Right lung (tissue), 10 donors: ENCODE results near the gene PDC. TPM values are rescaled to one million over a fixed set of nuclear protein-coding genes. Genes with fewer than 3 reads are reported as not detected.

Source experiments
- DNase-seq, 2 donors: peaks; one replicate each; pipeline ENCODE4 v3.0.0-alpha.2; 2013
- long read RNA-seq, 8 donors: transcript quantifications; one replicate each; lab custom pipeline, GENCODE V29; 2026
- polyA plus RNA-seq, 5 donors: library from polyadenylated mRNA; unstranded; fragments of 120-200 nt; gene quantifications; one replicate each; pipeline versions ENCODE4 v1.2.1 to v1.2.3, GENCODE V29; 2013; ENCODE audit warnings: inconsistent platforms in 1 of 5, low replicate concordance in 1 of 5; ENCODE audit not compliant: insufficient read length in 5 of 5, insufficient read depth in 1 of 5

The PDC gene
- under 1 TPM; 0.31 to 0.45 (median 0.36) TPM for polyA plus RNA-seq
- long read RNA-seq, donor 1 = 0 reads
- long read RNA-seq, donor 2 = 0 reads
- long read RNA-seq, donor 3 = 0 reads
- long read RNA-seq, donor 4 = 0 reads
- long read RNA-seq, donor 5 = 0 reads
- long read RNA-seq, donor 6 = 0 reads
- long read RNA-seq, donor 7 = 0 reads
- long read RNA-seq, donor 8 = 0 reads

GRCh38 chr1:186461014-186461413 is at the start of gene PDC:
Gene PDC (minus strand): TSS chr1:186461114. CDS start chr1:186449459, 11,655 bp downstream.
- DNase-seq = no peak

DNA sequence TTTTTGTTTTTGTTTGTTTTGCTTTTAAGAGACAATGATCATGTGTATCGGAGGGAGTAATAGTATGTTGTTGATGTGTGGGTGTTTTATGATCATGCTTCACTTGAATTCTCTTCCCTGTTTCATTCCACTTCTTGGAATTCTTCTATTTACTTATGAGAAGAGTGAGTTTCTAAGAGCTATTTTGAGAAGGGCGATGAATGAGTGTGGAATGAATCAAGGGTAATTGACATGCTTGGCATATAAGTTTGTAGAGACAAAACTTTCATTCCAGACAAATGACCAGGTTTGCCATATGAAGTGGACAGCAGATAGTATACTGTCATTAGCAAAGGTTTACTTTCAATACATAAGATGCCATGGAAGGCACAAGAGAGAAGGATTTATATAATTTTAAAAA is 42.3 kb upstream of the PDC start:
- no peak for DNase-seq

- no peak for DNase-seq
Observed at GRCh38 chr1:186502087-186502486, 41.2 kb upstream of the PDC start.

GRCh38 chr1:186500804-186501203 is 39.9 kb upstream of the PDC start:
- DNase-seq = no peak

DNA sequence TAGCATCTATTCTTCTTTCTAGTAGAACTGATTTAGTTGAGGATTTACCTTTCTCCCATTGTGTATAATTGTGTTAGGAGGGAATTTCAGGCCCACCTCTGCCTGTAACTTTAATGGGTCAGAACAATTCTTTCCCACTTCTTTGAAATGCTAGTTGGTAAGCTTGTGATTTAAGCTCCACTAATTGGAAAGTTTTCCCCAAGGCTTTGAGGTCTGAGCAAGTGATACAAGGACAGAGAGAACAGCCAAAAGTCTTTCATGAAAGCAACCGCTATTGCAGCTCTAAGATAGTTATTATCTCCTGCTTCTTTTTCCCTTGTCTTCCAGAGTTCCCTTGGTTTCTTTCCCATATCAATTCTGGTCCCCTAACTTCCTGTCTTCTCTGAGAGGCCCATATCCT is 38.7 kb upstream of the PDC start:
- DNase-seq = no peak

- DNase-seq = no peak
Observed at GRCh38 chr1:186498695-186499389, 37.9 kb upstream of the PDC start.

DNA sequence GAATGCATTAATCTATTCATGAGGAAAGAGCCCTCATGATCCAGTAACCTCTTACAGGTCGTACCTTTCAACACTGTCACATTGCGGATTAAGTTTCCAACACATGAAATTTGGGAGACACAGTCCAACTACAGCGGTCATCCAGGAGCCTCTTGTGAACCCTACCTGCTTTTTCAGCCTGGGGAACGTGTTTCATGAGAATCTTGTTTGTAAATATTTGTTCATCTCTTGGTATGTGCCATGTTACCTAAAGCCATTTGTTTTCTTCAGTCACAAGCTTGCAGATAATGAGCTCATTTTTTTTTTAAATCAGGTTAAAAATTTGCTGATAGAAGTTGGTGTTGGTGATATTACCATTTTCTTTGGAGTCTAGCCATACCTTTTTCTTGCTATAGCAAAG is 37.2 kb upstream of the PDC start:
- DNase-seq = no peak

- no peak for DNase-seq
Observed at GRCh38 chr1:186497651-186498050, 36.7 kb upstream of the PDC start.

GRCh38 chr1:186496171-186496851 is 35.4 kb upstream of the PDC start:
- no peak for DNase-seq

DNA sequence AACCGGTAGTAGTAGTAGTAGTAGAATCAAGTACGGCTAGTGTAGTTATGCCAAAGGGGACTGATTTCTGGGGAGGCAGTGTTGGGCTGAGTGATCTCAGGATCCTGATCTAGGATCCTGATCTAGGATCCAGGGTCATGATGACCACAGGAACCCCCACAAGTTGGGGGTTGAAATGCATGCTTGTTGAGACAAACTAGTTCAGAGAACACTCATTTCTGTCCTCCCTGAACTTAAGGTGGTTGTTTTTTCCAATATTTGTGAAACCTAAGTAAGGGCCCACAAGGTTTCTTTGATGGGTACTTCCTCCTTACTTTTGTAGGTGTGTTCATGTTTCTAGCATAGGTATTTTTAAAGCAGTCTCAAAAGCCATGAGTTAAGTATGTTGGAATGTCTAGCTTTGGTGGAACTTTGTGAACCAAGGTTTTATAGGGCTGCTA is 33.9 kb upstream of the PDC start:
- DNase-seq = no peak

GRCh38 chr1:186492531-186493291 is 31.8 kb upstream of the PDC start:
- no peak for DNase-seq

GRCh38 chr1:186491336-186491735 is 30.4 kb upstream of the PDC start:
- DNase-seq = no peak

DNA sequence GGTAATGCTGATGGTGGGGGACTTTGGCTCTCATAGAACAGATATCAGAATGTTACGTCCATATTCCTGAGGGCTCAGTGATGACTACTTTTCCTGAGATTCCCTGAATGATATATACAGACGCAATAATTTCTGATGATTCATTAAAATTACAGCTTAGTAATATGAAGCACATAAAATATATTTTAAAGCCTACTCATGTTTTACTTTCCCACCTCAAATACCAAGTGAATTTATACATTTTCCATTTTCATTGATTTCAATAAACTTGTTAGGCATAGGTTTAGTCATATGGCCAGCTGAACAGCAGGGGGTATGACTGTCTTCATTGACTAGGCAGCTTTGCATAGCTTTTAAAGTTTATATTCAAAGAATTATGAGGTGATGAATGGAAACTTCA is 26.2 kb upstream of the PDC start:
- DNase-seq = no peak

- no peak for DNase-seq
Observed at GRCh38 chr1:186486061-186486460, 25.1 kb upstream of the PDC start.

- no peak for DNase-seq
Observed at GRCh38 chr1:186483561-186483960, 22.6 kb upstream of the PDC start.

GRCh38 chr1:186482661-186483255 is 21.8 kb upstream of the PDC start:
- peak; percentile 44 to 63 for DNase-seq

DNA sequence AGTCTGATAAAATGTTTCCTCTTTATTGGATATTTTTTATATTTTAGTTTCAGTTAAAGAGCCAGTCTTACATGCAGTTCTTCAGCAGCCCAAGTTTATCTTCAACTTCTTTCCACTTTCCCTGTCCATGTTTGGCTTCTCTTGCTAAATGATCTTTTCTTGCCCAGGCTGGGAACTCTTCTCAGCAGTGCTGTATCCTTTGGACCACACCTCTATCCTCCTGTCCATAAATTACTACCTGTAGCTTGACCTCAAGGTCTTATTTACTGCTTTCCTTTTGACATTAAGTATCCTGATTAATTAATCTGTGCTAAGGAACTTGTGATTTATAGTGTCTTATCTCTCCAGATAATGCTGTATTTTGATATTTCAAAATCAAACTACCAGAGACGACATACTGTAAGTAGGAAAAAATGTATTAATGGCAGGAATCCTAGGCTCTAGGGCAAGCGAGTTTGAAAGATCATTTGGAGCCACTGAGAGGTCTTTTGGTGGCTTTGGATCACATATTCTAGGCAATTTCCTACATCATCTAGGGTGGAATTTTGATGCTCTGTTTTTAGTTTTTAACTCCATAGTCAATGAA is 20.5 kb upstream of the PDC start:
- DNase-seq = no peak

DNA sequence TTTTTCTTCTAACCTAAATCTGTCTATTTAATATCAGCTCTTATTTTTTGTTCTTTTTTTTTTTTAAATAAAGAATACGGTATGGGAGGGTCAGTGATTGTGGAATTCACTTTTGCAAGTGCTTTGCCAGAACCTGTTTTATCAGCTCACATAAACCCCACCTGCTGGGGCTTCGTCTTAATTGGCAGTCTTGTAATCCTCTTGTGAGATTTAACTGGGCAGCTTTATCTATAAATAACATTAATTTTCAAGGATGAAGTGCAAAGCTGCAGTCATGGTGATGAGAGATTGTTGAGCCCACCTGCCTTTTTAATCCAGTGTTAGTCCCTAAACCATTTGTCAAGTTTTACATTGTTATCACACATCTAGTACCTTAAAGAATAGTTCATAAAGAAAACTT is 18.2 kb upstream of the PDC start:
- no peak for DNase-seq

GRCh38 chr1:186476264-186477040 is 15.5 kb upstream of the PDC start:
- no peak for DNase-seq

DNA sequence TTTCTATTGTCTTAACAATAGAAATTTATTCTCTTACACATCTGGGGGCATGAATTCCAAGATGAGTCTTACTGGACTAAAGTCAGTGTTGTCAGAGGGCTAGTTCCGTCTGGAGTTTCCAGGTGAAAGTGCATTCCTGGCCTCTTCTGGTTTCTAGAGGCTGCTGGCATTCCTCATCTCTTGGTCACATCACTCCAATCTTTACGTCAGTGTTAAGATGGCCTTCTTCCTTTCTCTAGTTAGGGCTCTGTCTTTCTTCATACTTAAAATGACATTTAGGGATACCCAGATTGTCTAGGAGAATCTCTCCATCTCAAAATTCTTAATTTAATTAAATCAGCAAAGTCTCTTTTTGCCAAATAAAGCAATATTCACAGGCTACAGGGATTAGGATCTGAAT is 13.3 kb upstream of the PDC start:
- DNase-seq = no peak

DNA sequence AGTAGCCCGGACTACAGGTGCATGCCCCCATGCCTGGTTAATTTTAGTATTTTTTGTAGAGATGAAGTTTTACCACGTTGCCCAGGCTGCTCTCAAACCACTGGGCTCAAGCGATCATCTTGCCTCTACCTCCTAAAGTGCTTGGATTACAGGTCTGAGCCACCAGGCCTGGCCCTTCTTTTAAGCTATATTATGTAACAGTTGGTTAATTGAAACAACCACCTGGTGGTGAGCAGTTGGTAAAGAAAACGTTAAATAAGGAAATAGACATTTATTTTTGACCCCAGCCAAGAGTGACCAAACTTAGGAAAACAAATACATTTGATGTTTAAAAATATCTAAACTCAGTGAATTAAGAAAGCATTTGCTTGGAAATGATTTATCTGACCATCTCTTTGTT is 12.1 kb upstream of the PDC start:
- no peak for DNase-seq
